H9 (cell line): ENCODE measurements around the gene TATDN2. TPM values are rescaled to one million over a fixed set of nuclear protein-coding genes. Genes with fewer than 3 reads are reported as not detected.

Experiments
- DNase-seq: peaks from one replicate; pipeline ENCODE4 v3.0.0-alpha.2; 2017
- H2AFZ ChIP-seq: one replicate; pipeline ENCODE4 v1.6.1; 2013; ENCODE audit warnings: mild to moderate bottlenecking, low read length, control low read depth, moderate library complexity
- H2AK5ac ChIP-seq: 2 replicates; pipeline ENCODE4 v1.6.1; 2013; ENCODE audit warnings: low read length, control low read depth, mixed read lengths; ENCODE audit not compliant: insufficient read length
- H2BK120ac ChIP-seq: one replicate; pipeline ENCODE4 v1.6.1; 2013; ENCODE audit warnings: low read depth, mild to moderate bottlenecking, low read length, control low read depth, inconsistent platforms; ENCODE audit not compliant: poor library complexity, severe bottlenecking
- H2BK12ac ChIP-seq: 2 replicates; pipeline ENCODE4 v1.6.1; 2013; ENCODE audit warnings: low read length, control low read depth, mixed read lengths, low read depth; ENCODE audit not compliant: insufficient read length
- H2BK15ac ChIP-seq: 2 replicates; pipeline ENCODE4 v1.6.1; 2013; ENCODE audit warnings: low read depth, low read length, control low read depth
- H2BK20ac ChIP-seq: one replicate; pipeline ENCODE4 v1.6.1; 2013; ENCODE audit warnings: low read depth, mild to moderate bottlenecking, low read length, control low read depth, inconsistent platforms; ENCODE audit not compliant: poor library complexity, severe bottlenecking
- H2BK5ac ChIP-seq: 2 replicates; pipeline ENCODE4 v1.6.1; 2013; ENCODE audit warnings: low read length, control low read depth, mixed read lengths; ENCODE audit not compliant: insufficient read length
- H3K14ac ChIP-seq: 2 replicates; pipeline ENCODE4 v1.6.1; 2013; ENCODE audit warnings: low read length, control low read depth; ENCODE audit not compliant: insufficient read depth
- H3K18ac ChIP-seq: 2 replicates; pipeline ENCODE4 v1.6.1; 2013; ENCODE audit warnings: low read depth, mild to moderate bottlenecking, mixed read lengths, low read length, control low read depth; ENCODE audit not compliant: insufficient read length
- H3K23ac ChIP-seq: 2 replicates; pipeline ENCODE4 v1.6.1; 2013; ENCODE audit warnings: low read length, control low read depth, mixed read lengths, low read depth; ENCODE audit not compliant: insufficient read length
- H3K23me2 ChIP-seq: 2 replicates; pipeline ENCODE4 v1.6.1; 2013; ENCODE audit warnings: low read depth, mild to moderate bottlenecking, mixed read lengths, low read length, control low read depth; ENCODE audit not compliant: insufficient read length, poor library complexity, severe bottlenecking
- H3K27ac ChIP-seq: 2 replicates; pipeline ENCODE4 v1.5.1; 2013; ENCODE audit warnings: low read length, control low read depth, mixed read lengths, low read depth; ENCODE audit not compliant: insufficient read length
- H3K27me3 ChIP-seq: 2 replicates; pipeline ENCODE4 v1.6.1; 2013; ENCODE audit warnings: low read length, control low read depth, inconsistent platforms; ENCODE audit not compliant: insufficient read depth
- H3K4ac ChIP-seq: 2 replicates; pipeline ENCODE4 v1.6.1; 2013; ENCODE audit warnings: low read depth, mild to moderate bottlenecking, control low read depth, inconsistent platforms, low read length, moderate library complexity
- H3K4me1 ChIP-seq: 2 replicates; pipeline ENCODE4 v1.6.1; 2013; ENCODE audit warnings: low read length, control low read depth, inconsistent platforms; ENCODE audit not compliant: insufficient read depth
- H3K4me2 ChIP-seq: 2 replicates; pipeline ENCODE4 v1.6.1; 2013; ENCODE audit warnings: low read length, control low read depth, mixed read lengths; ENCODE audit not compliant: insufficient read length, insufficient read depth
- H3K56ac ChIP-seq: 2 replicates; pipeline ENCODE4 v1.6.1; 2013; ENCODE audit warnings: low read depth, mild to moderate bottlenecking, mixed read lengths, low read length, control low read depth; ENCODE audit not compliant: insufficient read length
- H3K79me1 ChIP-seq: 2 replicates; pipeline ENCODE4 v1.6.1; 2013; ENCODE audit warnings: low read depth, mild to moderate bottlenecking, moderate library complexity, low read length, control low read depth, inconsistent platforms; ENCODE audit not compliant: insufficient read depth, poor library complexity, severe bottlenecking
- H3K79me2 ChIP-seq: 2 replicates; pipeline ENCODE4 v1.6.1; 2013; ENCODE audit warnings: low read length, control low read depth, inconsistent platforms; ENCODE audit not compliant: insufficient read depth
- H3K9ac ChIP-seq: 2 replicates; pipeline ENCODE4 v1.6.1; 2013; ENCODE audit warnings: low read length, control low read depth, mixed read lengths; ENCODE audit not compliant: insufficient read length; ENCODE audit errors: extremely low read depth
- H3K9me3 ChIP-seq: one replicate; pipeline ENCODE4 v1.6.1; 2013; ENCODE audit warnings: low read depth, low read length, inconsistent platforms; ENCODE audit not compliant: control insufficient read depth
- H3T11ph ChIP-seq: one replicate; pipeline ENCODE4 v1.6.1; 2013; ENCODE audit warnings: mild to moderate bottlenecking, low read length, control low read depth, inconsistent platforms
- H4K20me1 ChIP-seq: one replicate; pipeline ENCODE4 v1.6.1; 2013; ENCODE audit not compliant: control insufficient read depth, insufficient read length, insufficient read depth
- H4K5ac ChIP-seq: 2 replicates; pipeline ENCODE4 v1.6.1; 2013; ENCODE audit warnings: low read depth, mild to moderate bottlenecking, mixed read lengths, low read length, control low read depth; ENCODE audit not compliant: insufficient read length
- H4K8ac ChIP-seq: replicated peaks from 2 replicates; pipeline ENCODE4 v1.6.1; 2013; ENCODE audit warnings: low read length, control low read depth, mixed read lengths, low read depth; ENCODE audit not compliant: insufficient read length
- H4K91ac ChIP-seq: 2 replicates; pipeline ENCODE4 v1.6.1; 2013; ENCODE audit warnings: low read depth, mild to moderate bottlenecking, moderate library complexity, mixed read lengths, low read length, control low read depth; ENCODE audit not compliant: insufficient read length
- H3K27ac Mint-ChIP-seq, 3 experiments: 2 replicates in 2 of 3; 3 replicates in 1 of 3; pipeline ENCODE4 v1.8.0; 2020 to 2021; ENCODE audit warnings: mixed read lengths in 3 of 3, mild to moderate bottlenecking in 1 of 3, moderate library complexity in 1 of 3
- H3K27me3 Mint-ChIP-seq: 2 replicates; pipeline ENCODE4 v1.8.0; 2021; ENCODE audit warnings: low read depth, mild to moderate bottlenecking, moderate library complexity, mixed read lengths
- H3K36me3 Mint-ChIP-seq, 3 experiments: 2 replicates in 2 of 3; 3 replicates in 1 of 3; pipeline ENCODE4 v1.8.0; 2020 to 2021; ENCODE audit warnings: low read depth in 3 of 3, mixed read lengths in 3 of 3; ENCODE audit not compliant: insufficient read depth in 1 of 3
- H3K4me1 Mint-ChIP-seq, 2 experiments: 2 replicates each; pipeline ENCODE4 v1.8.0; 2020; ENCODE audit warnings: mixed read lengths in 2 of 2
- H3K4me3 Mint-ChIP-seq, 2 experiments: 2 replicates in 1 of 2; 3 replicates in 1 of 2; pipeline ENCODE4 v1.8.0; 2020 to 2021; ENCODE audit warnings: mild to moderate bottlenecking in 2 of 2, mixed read lengths in 2 of 2, moderate library complexity in 1 of 2
- H3K9me3 Mint-ChIP-seq, 2 experiments: 2 replicates in 1 of 2; 3 replicates in 1 of 2; pipeline ENCODE4 v1.8.0; 2020; ENCODE audit warnings: mild to moderate bottlenecking in 2 of 2, mixed read lengths in 2 of 2, moderate library complexity in 1 of 2
- CTCF ChIP-seq: fragments of 200-600 bp; sonication (generic); conservative IDR thresholded peaks from 3 replicates; pipeline ENCODE4 v1.8.0; 2021; ENCODE audit warnings: antibody characterized with exemption, mild to moderate bottlenecking
- WGBS: extraction: QIAGEN DNeasy Blood & Tissue Kit; methylation state at CpG from one replicate; pipeline ENCODE4 v1.1.7; 2013; ENCODE audit warnings: missing lambda C conversion rate, low lambda C conversion rate, mixed read lengths; ENCODE audit not compliant: insufficient read length; ENCODE audit errors: extremely low coverage; 5-methylcytosine and 5-hydroxymethylcytosine counted together
- total RNA-seq: library from RNA; stranded (reverse); gene quantifications from 2 replicates; pipeline ENCODE4 v1.2.1, GENCODE V29; 2021

Gene TATDN2
- total RNA-seq, 1 experiment from 2014 or later, result 34.4 TPM

DNA sequence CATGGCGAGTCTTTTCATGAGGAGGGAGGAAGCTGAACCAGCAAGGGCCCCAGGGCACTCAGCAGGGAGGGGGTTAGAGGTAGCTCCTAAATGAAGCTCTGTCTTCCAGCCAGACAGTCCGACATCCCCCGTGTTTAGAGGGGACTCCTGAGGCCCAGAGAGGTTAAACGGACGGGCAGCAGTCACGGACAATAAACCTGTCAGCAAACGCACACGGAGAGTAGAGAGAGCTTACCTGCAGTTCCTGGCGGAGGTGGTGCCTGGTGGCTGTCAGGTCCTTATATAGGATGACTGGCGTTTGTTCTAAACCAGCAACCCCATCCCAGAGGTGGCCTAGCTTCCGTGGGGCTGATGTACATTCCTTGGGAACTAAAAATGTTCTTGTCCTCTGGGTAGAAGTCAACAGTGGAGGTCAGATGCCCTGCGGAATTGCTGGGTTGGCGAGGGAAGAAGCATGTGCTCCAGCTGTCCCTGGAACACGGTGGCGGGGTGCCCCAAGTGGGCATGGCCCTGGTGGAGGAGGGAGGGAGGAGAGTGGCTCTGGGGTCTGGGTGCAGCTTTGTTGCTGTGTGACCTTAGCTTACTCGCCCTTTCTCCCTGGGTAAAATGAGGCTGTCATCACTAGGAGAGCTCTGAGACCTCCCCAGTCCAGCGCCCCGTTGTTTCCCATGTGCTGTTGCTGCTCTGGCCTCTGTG, 42.4 kb downstream of the TATDN2 start:
- no peaks in the 10 kb centered on the region for H3K79me2 ChIP-seq
- no peaks in the 10 kb centered on the region for H4K20me1 ChIP-seq
- H2AFZ ChIP-seq, result no peak overlapping the region
- no peak overlapping the region for H2BK20ac ChIP-seq
- no CpG with 5 or more reads among the region's 18 CpGs for WGBS
- H3K79me1 ChIP-seq, result no peaks in the 10 kb centered on the region
- H3K4me2 ChIP-seq, result no peak overlapping the region
- no peak overlapping the region for H3K4ac ChIP-seq
- Mint-ChIP-seq H3K36me3 (peaks cover 8 to 44% (median 17%) of the 10 kb centered on the region in 3 experiments; a peak in 6 of 7 replicates), H3K27me3 (no peaks in the 10 kb centered on the region), H3K9me3 (no peaks in the 10 kb centered on the region), H3K27ac (peak overlapping the region; percentile 9 to 83 (median 48); a peak in 3 of 7 replicates), H3K4me1 (peaks cover 16 to 18% of the 10 kb centered on the region in 2 experiments), H3K4me3 (no peak overlapping the region)
- no peak overlapping the region for H2BK15ac ChIP-seq
- no peak overlapping the region for H4K8ac ChIP-seq
- no peak overlapping the region for H2BK120ac ChIP-seq
- H3K27me3 ChIP-seq, result no peaks in the 10 kb centered on the region
- H2BK5ac ChIP-seq, result no peak overlapping the region
- H2AK5ac ChIP-seq, result no peak overlapping the region
- no peak overlapping the region for H3K56ac ChIP-seq
- 0 out of 2 replicates have a peak, but pooled peaks cover 1% of the 10 kb centered on the region for H3K4me1 ChIP-seq
- H3K18ac ChIP-seq, result no peak overlapping the region
- H3K9me3 ChIP-seq, result no peaks in the 10 kb centered on the region
- no peak overlapping the region for H4K91ac ChIP-seq
- no peak for TF ChIP-seq CTCF
- H3K9ac ChIP-seq, result no peak overlapping the region
- H4K5ac ChIP-seq, result no peak overlapping the region
- no peak overlapping the region for H3T11ph ChIP-seq
- H2BK12ac ChIP-seq, result no peak overlapping the region
- no peak overlapping the region for H3K14ac ChIP-seq
- H3K27ac ChIP-seq, result no peak overlapping the region
- DNase-seq, result no peak
- no peak overlapping the region for H3K23ac ChIP-seq
- H3K23me2 ChIP-seq, result no peaks in the 10 kb centered on the region
